WTC11 (cell line): ENCODE results near the gene AATK. TPM values are rescaled to one million over a fixed set of nuclear protein-coding genes. Genes with fewer than 3 reads are reported as not detected.

ENCODE experiments used
- ATAC-seq: fragments of 200-7000 bp; cut with Tn5 transposase; 2 replicates; pipeline ENCODE4 v1.10.0; 2021; ENCODE audit warnings: mild to moderate bottlenecking, moderate library complexity
- CTCF ChIA-PET: fragments of 300-600 bp; sonication (Branson Sonifier 250); formaldehyde crosslinking; loops from one replicate; lab custom pipeline; 2021; ENCODE audit warnings: antibody characterized with exemption; lab: Charles Lee
- POLR2A ChIA-PET: fragments of 350-600 bp; sonication (Branson Sonifier 250); formaldehyde crosslinking; loops from one replicate; lab custom pipeline; 2021; ENCODE audit warnings: antibody characterized with exemption; lab: Charles Lee
- DNase-seq: peaks from one replicate; pipeline ENCODE4 v3.0.0; 2021; ENCODE audit warnings: low spot score
- H3K27ac Mint-ChIP-seq: 2 replicates; pipeline ENCODE4 v1.8.0; 2021; ENCODE audit warnings: mixed read lengths
- H3K27me3 Mint-ChIP-seq: 2 replicates; pipeline ENCODE4 v1.8.0; 2021; ENCODE audit warnings: low read depth, mild to moderate bottlenecking, moderate library complexity, mixed read lengths
- H3K36me3 Mint-ChIP-seq: 2 replicates; pipeline ENCODE4 v1.8.0; 2021; ENCODE audit warnings: mixed read lengths
- H3K4me1 Mint-ChIP-seq: 2 replicates; pipeline ENCODE4 v1.8.0; 2022; ENCODE audit warnings: mixed read lengths
- H3K4me3 Mint-ChIP-seq: 2 replicates; pipeline ENCODE4 v1.8.0; 2021; ENCODE audit warnings: mild to moderate bottlenecking, moderate library complexity, mixed read lengths
- H3K9me3 Mint-ChIP-seq: 2 replicates; pipeline ENCODE4 v1.8.0; 2021; ENCODE audit warnings: mixed read lengths
- ATF1 ChIP-seq: sonication (generic); formaldehyde crosslinking; IDR thresholded peaks from 2 replicates; pipeline ENCODE4 v1.8.1; 2023; ENCODE audit warnings: mild to moderate bottlenecking, moderate library complexity, missing genetic modification reagents
- ELF4 ChIP-seq: sonication (generic); formaldehyde crosslinking; IDR thresholded peaks from 2 replicates; pipeline ENCODE4 v1.8.1; 2022; ENCODE audit warnings: low read depth, mild to moderate bottlenecking, moderate library complexity, missing genetic modification reagents
- ESRRA ChIP-seq: sonication (generic); formaldehyde crosslinking; IDR thresholded peaks from 2 replicates; pipeline ENCODE4 v1.8.1; 2022; ENCODE audit warnings: mild to moderate bottlenecking, missing genetic modification reagents, borderline replicate concordance
- FOXK1 ChIP-seq: sonication (generic); formaldehyde crosslinking; IDR thresholded peaks from 2 replicates; pipeline ENCODE4 v1.8.0; 2022; ENCODE audit warnings: mild to moderate bottlenecking, moderate library complexity, missing genetic modification reagents
- GABPB1 ChIP-seq: sonication (generic); formaldehyde crosslinking; IDR thresholded peaks from 2 replicates; pipeline ENCODE4 v1.8.1; 2023; ENCODE audit warnings: mild to moderate bottlenecking, missing genetic modification reagents
- GRHL2 ChIP-seq: fragments of 250-450 bp; sonication (Bioruptor Pico); IDR thresholded peaks from 2 replicates; pipeline ENCODE4 v1.8.0; 2022; ENCODE audit warnings: mild to moderate bottlenecking, moderate library complexity; ENCODE audit not compliant: insufficient replicate concordance, severe bottlenecking
- NFE2L1 ChIP-seq: sonication (generic); formaldehyde crosslinking; IDR thresholded peaks from 2 replicates; pipeline ENCODE4 v1.8.1; 2023; ENCODE audit warnings: missing genetic modification reagents
- RORB ChIP-seq: fragments of 250-450 bp; sonication (Bioruptor Pico); IDR thresholded peaks from 2 replicates; pipeline ENCODE4 v1.9.0; 2021; ENCODE audit warnings: mild to moderate bottlenecking
- TCF7 ChIP-seq: sonication (generic); formaldehyde crosslinking; IDR thresholded peaks from 2 replicates; pipeline ENCODE4 v1.8.0; 2022; ENCODE audit warnings: mild to moderate bottlenecking, low read depth, missing genetic modification reagents, moderate library complexity
- TEAD1 ChIP-seq: sonication (generic); formaldehyde crosslinking; IDR thresholded peaks from 2 replicates; pipeline ENCODE4 v1.8.0; 2022; ENCODE audit warnings: mild to moderate bottlenecking, missing genetic modification reagents
- ZNF121 ChIP-seq: sonication (generic); formaldehyde crosslinking; IDR thresholded peaks from 2 replicates; pipeline ENCODE4 v1.8.0; 2023; ENCODE audit warnings: missing genetic modification reagents
- ZNF219 ChIP-seq: sonication (generic); formaldehyde crosslinking; IDR thresholded peaks from 2 replicates; pipeline ENCODE4 v1.8.0; 2023; ENCODE audit warnings: missing genetic modification reagents, mild to moderate bottlenecking, borderline replicate concordance
- ZNF263 ChIP-seq: sonication (generic); formaldehyde crosslinking; IDR thresholded peaks from 2 replicates; pipeline ENCODE4 v1.8.1; 2022; ENCODE audit warnings: low read depth, mild to moderate bottlenecking, moderate library complexity, missing genetic modification reagents
- ZNF317 ChIP-seq: sonication (generic); formaldehyde crosslinking; IDR thresholded peaks from 2 replicates; pipeline ENCODE4 v1.8.1; 2023; ENCODE audit warnings: low read depth, mild to moderate bottlenecking, moderate library complexity, missing genetic modification reagents, borderline replicate concordance
- ZNF671 ChIP-seq: fragments of 250-450 bp; sonication (Bioruptor Pico); IDR thresholded peaks from 2 replicates; pipeline ENCODE4 v1.8.0; 2021; ENCODE audit warnings: mild to moderate bottlenecking
- total RNA-seq: library from RNA; stranded (reverse); gene quantifications from 3 replicates; pipeline ENCODE4 v1.2.3, GENCODE V29; 2021
- TF ChIP-seq, protein P1 (sequence below): fragments of 200-600 bp; IDR thresholded peaks from 2 replicates; pipeline ENCODE4 v1.8.0; 2022; ENCODE audit warnings: antibody characterized with exemption
- TF ChIP-seq, protein P2 (sequence below): sonication (generic); formaldehyde crosslinking; conservative IDR thresholded peaks from 2 replicates; pipeline ENCODE4 v1.8.1; 2022; ENCODE audit warnings: mild to moderate bottlenecking, missing genetic modification reagents
- TF ChIP-seq, protein P3 (sequence below): sonication (generic); formaldehyde crosslinking; IDR thresholded peaks from 2 replicates; pipeline ENCODE4 v1.8.1; 2023; ENCODE audit warnings: mild to moderate bottlenecking, missing genetic modification reagents
- TF ChIP-seq, protein P4 (sequence below): sonication (generic); formaldehyde crosslinking; IDR thresholded peaks from 2 replicates; pipeline ENCODE4 v1.8.1; 2022; ENCODE audit warnings: mild to moderate bottlenecking, missing genetic modification reagents, moderate library complexity, borderline replicate concordance
- TF ChIP-seq, protein P5 (sequence below): sonication (generic); formaldehyde crosslinking; IDR thresholded peaks from 2 replicates; pipeline ENCODE4 v1.8.0; 2022; ENCODE audit warnings: mild to moderate bottlenecking, missing genetic modification reagents
- TF ChIP-seq, protein P6 (sequence below): fragments of 250-450 bp; sonication (Bioruptor Pico); IDR thresholded peaks from 2 replicates; pipeline ENCODE4 v1.9.0; 2021; ENCODE audit warnings: moderate library complexity, mild to moderate bottlenecking, inconsistent platforms, borderline replicate concordance
- TF ChIP-seq, protein P7 (sequence below): sonication (generic); formaldehyde crosslinking; IDR thresholded peaks from 2 replicates; pipeline ENCODE4 v1.8.1; 2023; ENCODE audit warnings: mild to moderate bottlenecking, moderate library complexity, missing genetic modification reagents
- TF ChIP-seq, protein P8 (sequence below): sonication (generic); formaldehyde crosslinking; conservative IDR thresholded peaks from 2 replicates; pipeline ENCODE4 v1.8.1; 2023; ENCODE audit warnings: mild to moderate bottlenecking, low read depth, missing genetic modification reagents, moderate library complexity

The AATK gene
- total RNA-seq, 1 experiment from 2014 or later = 2.9 TPM

DNA sequence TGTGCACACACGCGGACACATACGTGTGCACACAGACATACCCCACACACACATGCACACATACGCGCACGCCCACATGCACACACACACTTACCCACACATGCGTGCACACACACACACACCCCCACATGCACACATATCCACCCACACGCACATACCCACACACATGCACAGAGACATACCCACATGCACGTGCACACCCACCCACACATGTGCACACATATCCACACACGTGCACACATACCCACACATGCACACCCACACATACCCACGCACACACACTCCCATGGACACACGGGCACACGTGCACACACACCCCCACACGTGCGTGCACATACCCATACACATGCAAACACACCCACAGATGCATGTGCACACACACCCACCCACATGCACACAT lies 27.9 kb downstream of the AATK start:
- TF ChIP-seq ELF4 (CRISPR knock-in tag) (no peak), ZNF219 (CRISPR knock-in tag) (no peak), TEAD1 (no peak), GRHL2 (CRISPR knock-in tag) (no peak), FOXK1 (CRISPR knock-in tag) (no peak), ATF1 (CRISPR knock-in tag) (no peak), ESRRA (no peak), ZNF317 (CRISPR knock-in tag) (no peak), TCF7 (no peak; the same call in 1 of the 2 replicates), GABPB1 (CRISPR knock-in tag) (no peak), RORB (CRISPR knock-in tag) (no peak), NFE2L1 (CRISPR knock-in tag) (no peak), ZNF121 (CRISPR knock-in tag) (no peak)
- TF ChIP-seq, protein P1, sequence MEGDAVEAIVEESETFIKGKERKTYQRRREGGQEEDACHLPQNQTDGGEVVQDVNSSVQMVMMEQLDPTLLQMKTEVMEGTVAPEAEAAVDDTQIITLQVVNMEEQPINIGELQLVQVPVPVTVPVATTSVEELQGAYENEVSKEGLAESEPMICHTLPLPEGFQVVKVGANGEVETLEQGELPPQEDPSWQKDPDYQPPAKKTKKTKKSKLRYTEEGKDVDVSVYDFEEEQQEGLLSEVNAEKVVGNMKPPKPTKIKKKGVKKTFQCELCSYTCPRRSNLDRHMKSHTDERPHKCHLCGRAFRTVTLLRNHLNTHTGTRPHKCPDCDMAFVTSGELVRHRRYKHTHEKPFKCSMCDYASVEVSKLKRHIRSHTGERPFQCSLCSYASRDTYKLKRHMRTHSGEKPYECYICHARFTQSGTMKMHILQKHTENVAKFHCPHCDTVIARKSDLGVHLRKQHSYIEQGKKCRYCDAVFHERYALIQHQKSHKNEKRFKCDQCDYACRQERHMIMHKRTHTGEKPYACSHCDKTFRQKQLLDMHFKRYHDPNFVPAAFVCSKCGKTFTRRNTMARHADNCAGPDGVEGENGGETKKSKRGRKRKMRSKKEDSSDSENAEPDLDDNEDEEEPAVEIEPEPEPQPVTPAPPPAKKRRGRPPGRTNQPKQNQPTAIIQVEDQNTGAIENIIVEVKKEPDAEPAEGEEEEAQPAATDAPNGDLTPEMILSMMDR = no peak
- TF ChIP-seq, protein P2, sequence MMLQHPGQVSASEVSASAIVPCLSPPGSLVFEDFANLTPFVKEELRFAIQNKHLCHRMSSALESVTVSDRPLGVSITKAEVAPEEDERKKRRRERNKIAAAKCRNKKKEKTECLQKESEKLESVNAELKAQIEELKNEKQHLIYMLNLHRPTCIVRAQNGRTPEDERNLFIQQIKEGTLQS (CRISPR knock-in tag) = no peak
- TF ChIP-seq, protein P3, sequence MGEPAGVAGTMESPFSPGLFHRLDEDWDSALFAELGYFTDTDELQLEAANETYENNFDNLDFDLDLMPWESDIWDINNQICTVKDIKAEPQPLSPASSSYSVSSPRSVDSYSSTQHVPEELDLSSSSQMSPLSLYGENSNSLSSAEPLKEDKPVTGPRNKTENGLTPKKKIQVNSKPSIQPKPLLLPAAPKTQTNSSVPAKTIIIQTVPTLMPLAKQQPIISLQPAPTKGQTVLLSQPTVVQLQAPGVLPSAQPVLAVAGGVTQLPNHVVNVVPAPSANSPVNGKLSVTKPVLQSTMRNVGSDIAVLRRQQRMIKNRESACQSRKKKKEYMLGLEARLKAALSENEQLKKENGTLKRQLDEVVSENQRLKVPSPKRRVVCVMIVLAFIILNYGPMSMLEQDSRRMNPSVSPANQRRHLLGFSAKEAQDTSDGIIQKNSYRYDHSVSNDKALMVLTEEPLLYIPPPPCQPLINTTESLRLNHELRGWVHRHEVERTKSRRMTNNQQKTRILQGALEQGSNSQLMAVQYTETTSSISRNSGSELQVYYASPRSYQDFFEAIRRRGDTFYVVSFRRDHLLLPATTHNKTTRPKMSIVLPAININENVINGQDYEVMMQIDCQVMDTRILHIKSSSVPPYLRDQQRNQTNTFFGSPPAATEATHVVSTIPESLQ (CRISPR knock-in tag) = no peak
- TF ChIP-seq, protein P4, sequence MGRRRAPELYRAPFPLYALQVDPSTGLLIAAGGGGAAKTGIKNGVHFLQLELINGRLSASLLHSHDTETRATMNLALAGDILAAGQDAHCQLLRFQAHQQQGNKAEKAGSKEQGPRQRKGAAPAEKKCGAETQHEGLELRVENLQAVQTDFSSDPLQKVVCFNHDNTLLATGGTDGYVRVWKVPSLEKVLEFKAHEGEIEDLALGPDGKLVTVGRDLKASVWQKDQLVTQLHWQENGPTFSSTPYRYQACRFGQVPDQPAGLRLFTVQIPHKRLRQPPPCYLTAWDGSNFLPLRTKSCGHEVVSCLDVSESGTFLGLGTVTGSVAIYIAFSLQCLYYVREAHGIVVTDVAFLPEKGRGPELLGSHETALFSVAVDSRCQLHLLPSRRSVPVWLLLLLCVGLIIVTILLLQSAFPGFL (CRISPR knock-in tag) = no peak
- TF ChIP-seq, protein P5, sequence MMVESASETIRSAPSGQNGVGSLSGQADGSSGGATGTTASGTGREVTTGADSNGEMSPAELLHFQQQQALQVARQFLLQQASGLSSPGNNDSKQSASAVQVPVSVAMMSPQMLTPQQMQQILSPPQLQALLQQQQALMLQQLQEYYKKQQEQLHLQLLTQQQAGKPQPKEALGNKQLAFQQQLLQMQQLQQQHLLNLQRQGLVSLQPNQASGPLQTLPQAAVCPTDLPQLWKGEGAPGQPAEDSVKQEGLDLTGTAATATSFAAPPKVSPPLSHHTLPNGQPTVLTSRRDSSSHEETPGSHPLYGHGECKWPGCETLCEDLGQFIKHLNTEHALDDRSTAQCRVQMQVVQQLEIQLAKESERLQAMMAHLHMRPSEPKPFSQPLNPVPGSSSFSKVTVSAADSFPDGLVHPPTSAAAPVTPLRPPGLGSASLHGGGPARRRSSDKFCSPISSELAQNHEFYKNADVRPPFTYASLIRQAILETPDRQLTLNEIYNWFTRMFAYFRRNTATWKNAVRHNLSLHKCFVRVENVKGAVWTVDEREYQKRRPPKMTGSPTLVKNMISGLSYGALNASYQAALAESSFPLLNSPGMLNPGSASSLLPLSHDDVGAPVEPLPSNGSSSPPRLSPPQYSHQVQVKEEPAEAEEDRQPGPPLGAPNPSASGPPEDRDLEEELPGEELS = no peak
- no peak for ATAC-seq
- H3K36me3 Mint-ChIP-seq = peaks cover 14% of the 10 kb centered on the region; the same call in 1 of the 2 replicates

DNA sequence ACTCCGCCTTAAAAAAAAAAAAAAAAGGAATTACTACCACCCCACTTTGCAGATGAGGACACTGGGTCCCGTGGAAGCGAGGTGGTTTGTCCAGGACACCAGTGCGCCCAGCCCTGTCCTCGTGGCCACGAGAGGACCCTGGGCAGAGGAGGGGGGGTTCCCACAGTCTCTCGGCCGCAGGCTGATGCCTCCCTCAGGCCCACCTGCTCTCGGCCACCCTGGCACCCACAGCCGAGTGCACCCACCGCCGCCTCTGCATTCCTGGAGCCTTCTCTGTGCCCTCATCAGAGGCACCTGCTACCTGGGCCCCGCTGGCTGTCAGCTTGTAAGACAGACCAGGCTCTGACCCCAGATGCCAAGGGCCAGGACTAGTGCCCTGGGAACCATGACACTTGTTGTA lies 28.8 kb downstream of the AATK start:
- CTCF ChIA-PET = no interaction called here
- DNase-seq (no peak), ATAC-seq (no peak)
- POLR2A ChIA-PET = no interaction called here
- Mint-ChIP-seq H3K4me3 (no peak overlapping the region), H3K4me1 (no peaks in the 10 kb centered on the region), H3K27ac (no peak overlapping the region), H3K9me3 (peaks cover 19% of the 10 kb centered on the region), H3K27me3 (no peaks in the 10 kb centered on the region), H3K36me3 (peaks cover 14% of the 10 kb centered on the region; the same call in 1 of the 2 replicates)
- TF ChIP-seq TEAD1 (no peak), ZNF263 (CRISPR knock-in tag) (no peak), ZNF671 (CRISPR knock-in tag) (no peak)
- TF ChIP-seq, protein P6, sequence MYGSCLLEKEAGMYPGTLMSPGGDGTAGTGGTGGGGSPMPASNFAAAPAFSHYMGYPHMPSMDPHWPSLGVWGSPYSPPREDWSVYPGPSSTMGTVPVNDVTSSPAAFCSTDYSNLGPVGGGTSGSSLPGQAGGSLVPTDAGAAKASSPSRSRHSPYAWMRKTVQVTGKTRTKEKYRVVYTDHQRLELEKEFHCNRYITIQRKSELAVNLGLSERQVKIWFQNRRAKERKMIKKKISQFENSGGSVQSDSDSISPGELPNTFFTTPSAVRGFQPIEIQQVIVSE = no peak
- TF ChIP-seq, protein P7, sequence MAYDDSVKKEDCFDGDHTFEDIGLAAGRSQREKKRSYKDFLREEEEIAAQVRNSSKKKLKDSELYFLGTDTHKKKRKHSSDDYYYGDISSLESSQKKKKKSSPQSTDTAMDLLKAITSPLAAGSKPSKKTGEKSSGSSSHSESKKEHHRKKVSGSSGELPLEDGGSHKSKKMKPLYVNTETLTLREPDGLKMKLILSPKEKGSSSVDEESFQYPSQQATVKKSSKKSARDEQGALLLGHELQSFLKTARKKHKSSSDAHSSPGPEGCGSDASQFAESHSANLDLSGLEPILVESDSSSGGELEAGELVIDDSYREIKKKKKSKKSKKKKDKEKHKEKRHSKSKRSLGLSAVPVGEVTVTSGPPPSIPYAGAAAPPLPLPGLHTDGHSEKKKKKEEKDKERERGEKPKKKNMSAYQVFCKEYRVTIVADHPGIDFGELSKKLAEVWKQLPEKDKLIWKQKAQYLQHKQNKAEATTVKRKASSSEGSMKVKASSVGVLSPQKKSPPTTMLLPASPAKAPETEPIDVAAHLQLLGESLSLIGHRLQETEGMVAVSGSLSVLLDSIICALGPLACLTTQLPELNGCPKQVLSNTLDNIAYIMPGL (CRISPR knock-in tag) = no peak
- TF ChIP-seq, protein P8, sequence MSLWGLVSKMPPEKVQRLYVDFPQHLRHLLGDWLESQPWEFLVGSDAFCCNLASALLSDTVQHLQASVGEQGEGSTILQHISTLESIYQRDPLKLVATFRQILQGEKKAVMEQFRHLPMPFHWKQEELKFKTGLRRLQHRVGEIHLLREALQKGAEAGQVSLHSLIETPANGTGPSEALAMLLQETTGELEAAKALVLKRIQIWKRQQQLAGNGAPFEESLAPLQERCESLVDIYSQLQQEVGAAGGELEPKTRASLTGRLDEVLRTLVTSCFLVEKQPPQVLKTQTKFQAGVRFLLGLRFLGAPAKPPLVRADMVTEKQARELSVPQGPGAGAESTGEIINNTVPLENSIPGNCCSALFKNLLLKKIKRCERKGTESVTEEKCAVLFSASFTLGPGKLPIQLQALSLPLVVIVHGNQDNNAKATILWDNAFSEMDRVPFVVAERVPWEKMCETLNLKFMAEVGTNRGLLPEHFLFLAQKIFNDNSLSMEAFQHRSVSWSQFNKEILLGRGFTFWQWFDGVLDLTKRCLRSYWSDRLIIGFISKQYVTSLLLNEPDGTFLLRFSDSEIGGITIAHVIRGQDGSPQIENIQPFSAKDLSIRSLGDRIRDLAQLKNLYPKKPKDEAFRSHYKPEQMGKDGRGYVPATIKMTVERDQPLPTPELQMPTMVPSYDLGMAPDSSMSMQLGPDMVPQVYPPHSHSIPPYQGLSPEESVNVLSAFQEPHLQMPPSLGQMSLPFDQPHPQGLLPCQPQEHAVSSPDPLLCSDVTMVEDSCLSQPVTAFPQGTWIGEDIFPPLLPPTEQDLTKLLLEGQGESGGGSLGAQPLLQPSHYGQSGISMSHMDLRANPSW (CRISPR knock-in tag) = no peak

More for the DNA sequence above, 27.9 kb downstream of the AATK start:
- Mint-ChIP-seq H3K27ac (no peak overlapping the region; the same call in 1 of the 2 replicates), H3K4me1 (no peaks in the 10 kb centered on the region), H3K27me3 (no peaks in the 10 kb centered on the region), H3K4me3 (no peak overlapping the region), H3K9me3 (peaks cover 19% of the 10 kb centered on the region)
- ChIA-PET CTCF (no interaction called here), POLR2A (no interaction called here)
- no peak for DNase-seq
